ENCODE data around the gene HIPK2. TPM values are rescaled to one million over a fixed set of nuclear protein-coding genes. Genes with fewer than 3 reads are reported as not detected.

The HIPK2 gene
- total and polyA plus RNA-seq, 2 of the 4 experiments (the other 2 are of a cell fraction): 22.0 to 27.1 TPM

DNA sequence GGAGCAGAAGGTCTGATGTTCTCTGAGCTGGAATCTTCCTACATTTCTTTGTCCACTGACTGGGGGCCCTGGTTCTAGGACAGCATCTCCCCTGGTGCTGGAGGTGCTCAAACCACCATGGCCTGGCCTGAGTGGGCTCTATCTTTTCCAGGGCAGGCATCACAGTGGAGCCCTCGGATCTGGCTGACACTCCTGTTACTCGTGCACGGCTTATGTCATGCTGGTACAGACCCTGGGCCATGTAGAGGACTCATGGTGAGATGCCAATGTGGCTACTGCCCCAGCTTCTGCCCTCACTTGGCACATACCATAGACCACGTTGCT lies 96.0 kb downstream of the HIPK2 start:
- intact Hi-C loops (cut with micrococcal nuclease): loop anchor here (5.0 kb wide), 1 partner anchor 51 kb away; no protein-coding TSS in a partner anchor
- peak overlapping the region; percentile 100 for H2AK5ac ChIP-seq (ENCODE audit: low read depth, low read length)
- no peak for ATAC-seq (ENCODE audit: low read depth)

More for the DNA sequence above, 96.0 kb downstream of the HIPK2 start:
- peak overlapping the region; percentile 91 for H2BK5ac ChIP-seq (ENCODE audit: low read depth, low read length, poor library complexity, severe bottlenecking)
- DNase-seq: no peak
- H3K56ac ChIP-seq (ENCODE audit: extremely low read depth, insufficient read depth, low read length): peak overlapping the region; percentile 92
- in situ Hi-C loops (cut with MboI; ENCODE audit: low sequenced_read_pairs): no loop called here
- TF ChIP-seq, protein P1, sequence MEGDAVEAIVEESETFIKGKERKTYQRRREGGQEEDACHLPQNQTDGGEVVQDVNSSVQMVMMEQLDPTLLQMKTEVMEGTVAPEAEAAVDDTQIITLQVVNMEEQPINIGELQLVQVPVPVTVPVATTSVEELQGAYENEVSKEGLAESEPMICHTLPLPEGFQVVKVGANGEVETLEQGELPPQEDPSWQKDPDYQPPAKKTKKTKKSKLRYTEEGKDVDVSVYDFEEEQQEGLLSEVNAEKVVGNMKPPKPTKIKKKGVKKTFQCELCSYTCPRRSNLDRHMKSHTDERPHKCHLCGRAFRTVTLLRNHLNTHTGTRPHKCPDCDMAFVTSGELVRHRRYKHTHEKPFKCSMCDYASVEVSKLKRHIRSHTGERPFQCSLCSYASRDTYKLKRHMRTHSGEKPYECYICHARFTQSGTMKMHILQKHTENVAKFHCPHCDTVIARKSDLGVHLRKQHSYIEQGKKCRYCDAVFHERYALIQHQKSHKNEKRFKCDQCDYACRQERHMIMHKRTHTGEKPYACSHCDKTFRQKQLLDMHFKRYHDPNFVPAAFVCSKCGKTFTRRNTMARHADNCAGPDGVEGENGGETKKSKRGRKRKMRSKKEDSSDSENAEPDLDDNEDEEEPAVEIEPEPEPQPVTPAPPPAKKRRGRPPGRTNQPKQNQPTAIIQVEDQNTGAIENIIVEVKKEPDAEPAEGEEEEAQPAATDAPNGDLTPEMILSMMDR (conservative IDR thresholded peaks at IDR 0.05; ENCODE audit: low read depth, low read length): no peak
- peak; percentile 15 for TF ChIP-seq POLR2A (IDR thresholded peaks at IDR 0.05; ENCODE audit: low read depth, low read length)
- no peaks in the 10 kb centered on the region for H3K27me3 ChIP-seq (ENCODE audit: control insufficient read depth, insufficient read depth, low read length)
- H3K79me1 ChIP-seq (ENCODE audit: low read depth in 1 of 2, low read length in 2 of 2): peaks cover 11 to 57% of the 10 kb centered on the region in 2 experiments; a peak in 3 of 4 replicates
- H3K23ac ChIP-seq (ENCODE audit: low read depth, low read length): peak overlapping the region; percentile 90
- ChIA-PET POLR2A (ENCODE audit: unreplicated experiment) (no interaction called here), CTCF (interaction anchor here (1.0 kb wide), 1 partner anchor 234 kb away, joined by 3 read pairs; no protein-coding TSS in a partner anchor)
- H2BK20ac ChIP-seq (ENCODE audit: low read depth, low read length): peak overlapping the region; percentile 96
- peak overlapping the region; percentile 83; the same call in 2 of the 3 replicates for H2BK15ac ChIP-seq (ENCODE audit: low read depth, low read length)
- peaks cover 14% of the 10 kb centered on the region; the same call in 1 of the 2 replicates for H4K20me1 ChIP-seq (ENCODE audit: insufficient read depth, low read length)
- H3K9ac ChIP-seq (ENCODE audit: low read depth, low read length): peak overlapping the region; percentile 59
- H3K4me3 ChIP-seq (ENCODE audit: insufficient read depth, low read depth, low read length): no peak overlapping the region
- H2AK9ac ChIP-seq (replicated peaks; ENCODE audit: low read depth, low read length, poor library complexity): peak overlapping the region; percentile 89
- H3K36me3 ChIP-seq (ENCODE audit: control insufficient read depth, insufficient read depth, low read length): peaks cover 11% of the 10 kb centered on the region
- H3K9me1 ChIP-seq (ENCODE audit: insufficient read depth, low read length): peaks cover 13% of the 10 kb centered on the region
- H2BK120ac ChIP-seq (ENCODE audit: low read depth, low read length): peak overlapping the region; percentile 98
- peaks cover 37% of the 10 kb centered on the region for H3K4me1 ChIP-seq (ENCODE audit: control insufficient read depth, insufficient read depth, low read length)
- H3K4ac ChIP-seq (ENCODE audit: low read depth, low read length): peak overlapping the region; percentile 96
- H3K14ac ChIP-seq (replicated peaks; ENCODE audit: low read depth, low read length): peak overlapping the region; percentile 85
- peak overlapping the region; percentile 18 for H2AFZ ChIP-seq (replicated peaks; ENCODE audit: low read length, poor library complexity)
- dilution Hi-C loops (cut with HindIII; ENCODE audit: low sequenced_read_pairs, unreplicated experiment): no loop called here
- peak overlapping the region; percentile 88 for H3K18ac ChIP-seq (ENCODE audit: low read depth, low read length)
- H4K8ac ChIP-seq (ENCODE audit: low read depth in 2 of 2, low read length in 2 of 2): peak overlapping the region; percentile 48 to 93
- peak overlapping the region; percentile 10 for H4K5ac ChIP-seq (ENCODE audit: low read depth, low read length)
- WGBS, 2 experiments (ENCODE audit: extremely low coverage in 2 of 2, insufficient read length in 1 of 2): 0% methylated on average over 1 of the region's 4 CpGs; no CpG with 5 or more reads in 1 of the 2 experiments
- no peaks in the 10 kb centered on the region; the same call in 1 of the 2 replicates for H3K9me3 ChIP-seq (ENCODE audit: control insufficient read depth, insufficient read depth, low read length)
- peak overlapping the region; percentile 86 for H3K27ac ChIP-seq (ENCODE audit: insufficient read depth, low read length)
- no TSS peak for BruUV-seq (replicated peaks)
- no peak overlapping the region for H3K4me2 ChIP-seq (ENCODE audit: low read depth, low read length)
- peak overlapping the region; percentile 97 for H4K91ac ChIP-seq (ENCODE audit: insufficient read depth, low read depth, low read length)

Data from IMR-90 (cell line).